ENCODE results near the gene ZNF473.
A peak's percentile ranks its signal among the peaks of the same experiment; 100 is the strongest.

Gene ZNF473

DNA sequence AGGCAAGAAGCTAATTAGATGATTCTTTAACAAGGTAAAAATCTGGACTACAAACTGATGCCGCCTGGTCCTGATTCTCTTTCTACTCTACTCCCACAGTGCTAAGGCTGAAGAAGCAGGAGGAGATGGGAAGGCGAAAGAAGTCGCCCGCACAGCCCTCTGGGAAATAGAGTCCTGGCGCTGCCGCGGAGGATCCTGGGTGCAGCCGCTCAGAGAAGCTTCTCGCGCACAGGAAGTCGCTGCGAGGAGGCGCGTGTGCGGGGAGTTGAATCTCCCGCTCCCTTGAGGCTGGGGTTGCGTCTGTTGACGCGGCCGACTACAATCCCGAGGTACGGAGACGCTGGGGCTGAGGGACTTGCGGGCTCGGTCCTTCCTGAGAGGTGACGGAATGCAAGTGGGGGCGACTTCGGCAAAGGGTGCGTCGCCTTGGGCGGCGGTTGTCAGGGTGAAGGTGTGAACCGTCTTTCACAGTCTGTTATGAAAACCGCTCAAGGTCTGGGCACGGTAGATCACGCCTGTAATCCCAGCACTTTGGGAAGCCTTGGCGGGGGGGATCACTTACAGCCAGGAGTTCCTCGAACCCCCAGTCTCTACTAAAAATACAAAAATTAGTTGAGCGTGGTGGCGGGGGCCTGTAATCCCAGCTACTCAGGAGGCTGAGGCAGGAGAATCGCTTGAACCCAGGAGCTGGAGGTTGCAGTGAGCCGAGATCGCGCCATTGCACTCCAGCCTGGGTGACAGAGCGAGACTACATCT, at the start of gene ZNF473:
Gene ZNF473, plus strand, starts transcription at position 212 of the 756 bp plus-strand sequence. CDS start 5,078 bp downstream, outside the sequence.
- peak; percentile 92 for DNase-seq

DNA sequence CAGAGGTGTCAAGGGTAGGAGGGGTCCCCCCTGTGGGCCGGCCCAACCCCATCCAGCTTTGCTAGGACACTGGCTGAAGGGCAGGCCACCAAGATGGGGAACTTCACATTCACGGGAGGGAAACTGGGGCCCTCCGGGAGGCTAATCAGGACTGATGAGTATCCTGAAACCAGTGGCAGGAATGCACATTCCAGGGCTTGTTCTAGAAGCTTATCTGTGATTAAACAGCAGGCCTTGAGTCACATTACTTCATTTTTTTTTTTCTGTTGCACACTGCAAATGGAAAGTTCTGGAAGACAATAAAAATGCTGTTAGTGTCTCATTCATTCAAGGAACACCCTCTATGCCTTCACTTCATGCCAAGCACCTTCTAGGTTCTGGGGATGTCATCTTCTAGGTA, 49.3 kb upstream of the ZNF473 start:
- DNase-seq, result no peak

DNA sequence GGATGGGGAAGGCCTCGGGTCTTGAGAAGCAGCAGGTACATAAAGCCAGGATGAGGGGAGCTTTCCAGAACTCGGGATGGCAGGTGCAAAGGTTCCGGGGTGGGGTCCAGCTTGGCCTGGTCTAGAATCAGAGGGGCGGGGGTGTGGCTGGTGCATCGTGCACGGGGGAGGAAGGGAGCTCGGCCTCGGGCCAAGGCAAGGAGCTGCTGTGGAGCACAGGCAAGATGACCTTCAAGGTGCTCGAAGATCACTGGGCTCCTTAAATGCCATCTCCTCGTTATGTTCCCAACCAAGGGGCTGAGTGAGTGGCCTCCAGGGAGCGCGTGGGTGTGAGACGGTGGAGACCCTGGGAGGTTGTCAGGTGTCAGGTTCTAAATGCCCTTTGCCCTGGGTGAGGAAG, 48.7 kb upstream of the ZNF473 start:
- DNase-seq, result no peak

DNA sequence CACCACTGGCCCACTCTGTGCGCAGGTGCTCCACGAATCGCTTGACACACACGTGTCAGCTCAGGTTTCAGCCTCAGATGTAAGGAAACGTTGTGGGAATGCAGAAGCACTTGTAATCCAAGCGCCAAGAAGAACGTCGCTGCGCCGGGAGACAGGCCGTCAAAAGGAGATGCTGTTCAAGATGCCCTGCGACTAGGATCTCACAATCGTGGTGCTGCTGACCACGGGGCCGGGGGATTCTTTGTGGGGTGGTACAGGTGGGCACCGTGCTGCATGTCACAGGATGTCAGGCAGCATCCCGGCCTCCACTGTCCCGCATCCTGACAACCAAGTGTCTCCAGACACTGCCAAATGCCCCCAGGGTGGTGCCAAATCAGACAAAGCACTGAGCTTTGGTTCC, 47.9 kb upstream of the ZNF473 start:
- no peak for DNase-seq

DNA sequence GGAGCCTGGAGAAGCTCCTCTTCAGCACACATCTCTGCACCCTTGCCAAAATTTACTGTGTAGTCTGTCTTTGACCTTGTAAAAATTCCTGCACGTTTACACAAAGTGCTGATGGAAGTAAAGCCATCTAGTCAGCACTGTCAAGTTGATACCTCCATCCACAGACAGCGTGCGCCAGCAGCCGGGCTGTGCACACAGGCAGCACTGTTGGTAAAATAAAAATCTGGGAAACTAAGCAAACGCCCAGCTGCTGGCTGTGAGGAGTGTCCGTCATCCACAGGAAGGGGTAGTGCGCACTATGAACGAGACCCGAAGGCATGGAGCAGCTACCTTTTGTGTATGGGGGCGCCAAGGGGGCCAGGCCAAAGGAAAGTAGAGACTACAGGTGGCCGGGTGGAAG, 47.5 kb upstream of the ZNF473 start:
- DNase-seq, result no peak

DNA sequence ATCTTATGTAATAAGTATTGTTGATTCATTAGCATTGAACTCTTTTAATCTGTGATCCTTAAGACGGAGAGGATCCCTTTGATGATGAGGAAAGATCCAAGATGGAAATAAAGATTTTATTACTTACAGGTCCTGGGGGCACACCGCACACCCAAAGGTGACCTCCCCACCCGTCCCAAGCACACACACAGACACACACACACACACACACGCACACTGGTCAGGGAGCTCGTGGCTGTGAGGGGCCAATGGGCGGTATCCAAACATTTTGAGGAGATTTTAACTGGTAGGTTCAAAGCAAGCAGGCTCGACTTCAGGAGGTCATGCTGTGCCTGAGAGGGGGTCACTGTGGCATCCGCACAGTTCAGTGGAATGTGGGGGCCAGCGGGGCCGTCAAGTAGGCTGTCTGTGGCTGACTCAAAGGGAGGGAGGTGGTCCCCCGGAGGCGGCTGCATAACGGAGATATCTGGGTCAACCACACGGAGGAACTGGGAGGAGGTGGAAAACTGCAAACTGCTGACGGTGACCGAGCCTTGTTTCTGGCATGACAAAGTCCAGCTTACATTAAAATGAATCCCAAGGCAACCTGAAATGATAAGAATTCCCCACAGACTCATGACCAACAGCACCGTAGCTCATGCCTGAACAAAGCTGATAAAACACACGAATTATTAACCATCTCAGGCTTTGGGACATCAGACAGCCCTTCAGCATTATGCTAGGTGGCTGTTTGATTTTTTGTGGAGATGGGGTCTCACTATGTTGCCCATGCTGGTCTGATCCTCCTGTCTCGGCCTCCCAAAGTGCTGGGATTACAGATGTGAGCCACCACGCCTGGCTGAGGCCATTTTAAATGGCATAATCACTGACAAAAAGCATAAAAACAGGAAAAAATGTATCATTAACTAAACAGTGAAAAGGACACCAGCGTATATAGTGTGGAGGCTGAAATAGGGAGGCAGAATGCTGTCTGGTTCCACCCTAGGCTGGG, 43.9 kb upstream of the ZNF473 start:
- DNase-seq, result no peak

DNA sequence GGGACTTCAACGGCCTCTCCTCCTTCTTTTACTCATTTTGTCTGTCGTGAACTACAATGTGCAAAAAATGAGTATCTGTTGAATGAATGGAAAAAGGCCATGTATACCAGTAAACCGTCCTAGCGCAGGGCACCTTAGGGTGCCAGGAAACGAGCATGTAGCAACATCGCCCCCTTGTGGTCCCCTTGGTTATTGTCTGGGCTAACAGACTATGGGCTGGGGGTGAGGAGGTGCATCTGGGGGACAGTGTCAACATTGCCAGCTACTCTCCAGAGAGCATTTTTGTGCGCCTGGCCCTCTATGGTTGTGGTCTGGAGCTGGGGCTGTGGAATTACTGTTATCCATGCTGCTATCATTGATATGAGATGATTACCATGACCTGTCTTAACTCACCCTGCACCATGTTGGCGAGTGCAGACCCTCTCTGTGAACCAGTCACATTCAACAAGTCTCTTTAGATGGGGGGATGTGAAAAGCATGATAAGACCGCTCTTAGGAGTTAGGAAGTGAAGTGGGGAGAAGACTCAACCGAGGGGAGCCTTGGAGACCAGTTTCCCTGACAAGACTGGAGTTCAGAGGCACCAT, 42.1 kb upstream of the ZNF473 start:
- peak; percentile 73 for DNase-seq

DNA sequence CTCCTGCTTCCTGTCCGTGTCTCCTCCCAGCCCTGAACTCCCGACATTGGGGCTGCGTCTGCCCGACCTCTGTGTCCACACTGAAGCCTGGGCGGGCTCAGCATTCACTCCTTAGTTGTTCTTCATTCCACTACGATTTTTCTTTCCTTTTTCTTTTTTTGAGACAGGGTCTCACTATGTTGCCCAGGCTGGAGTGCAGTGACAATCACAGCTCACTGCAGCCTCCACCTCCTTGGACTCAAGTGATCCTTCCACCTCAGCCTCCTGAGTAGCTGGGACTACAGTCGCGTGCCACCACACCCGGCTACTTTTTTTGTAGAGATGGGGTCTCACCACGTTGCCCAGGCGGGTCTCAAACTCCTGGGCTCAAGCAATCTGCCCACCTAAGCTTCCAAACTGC, 41.3 kb upstream of the ZNF473 start:
- no peak for DNase-seq

DNA sequence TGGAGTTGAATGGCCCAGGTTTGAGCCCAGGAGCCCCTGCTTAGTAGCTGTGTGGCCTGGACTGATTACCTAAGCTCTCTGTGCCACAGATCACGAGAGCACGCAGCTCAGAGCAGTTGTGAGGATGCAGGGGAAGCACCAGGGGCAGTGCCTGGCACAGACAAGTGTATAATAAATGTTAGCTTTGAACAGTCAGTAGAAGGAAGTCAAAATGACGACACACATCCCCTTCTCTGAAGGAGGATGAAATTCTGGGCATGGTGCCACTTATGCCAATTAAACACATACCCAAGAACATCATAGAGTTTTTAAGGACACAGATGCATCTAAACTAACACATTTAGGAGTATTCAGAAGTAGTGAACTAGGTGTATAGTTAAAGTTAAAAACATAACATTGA, 39.9 kb upstream of the ZNF473 start:
- DNase-seq, result no peak

DNA sequence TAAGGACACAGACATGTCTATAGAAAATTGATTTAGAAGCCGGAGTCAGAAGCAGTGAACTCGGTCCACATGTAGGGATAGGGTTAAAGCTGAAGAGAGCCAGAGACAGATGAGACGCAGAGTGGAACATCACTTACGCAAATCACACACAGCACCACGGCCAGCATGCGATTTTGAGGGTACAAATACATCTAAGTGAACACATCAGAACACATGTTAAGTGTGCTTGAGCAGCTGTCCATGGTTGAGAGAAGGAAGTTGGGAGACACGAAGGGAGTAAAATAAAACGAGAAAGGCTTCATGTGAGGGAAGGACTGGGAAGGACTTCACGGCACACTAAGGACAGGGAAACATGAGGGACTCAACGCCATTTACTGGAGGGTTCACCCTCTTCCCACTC, 39.5 kb upstream of the ZNF473 start:
- DNase-seq, result no peak

DNA sequence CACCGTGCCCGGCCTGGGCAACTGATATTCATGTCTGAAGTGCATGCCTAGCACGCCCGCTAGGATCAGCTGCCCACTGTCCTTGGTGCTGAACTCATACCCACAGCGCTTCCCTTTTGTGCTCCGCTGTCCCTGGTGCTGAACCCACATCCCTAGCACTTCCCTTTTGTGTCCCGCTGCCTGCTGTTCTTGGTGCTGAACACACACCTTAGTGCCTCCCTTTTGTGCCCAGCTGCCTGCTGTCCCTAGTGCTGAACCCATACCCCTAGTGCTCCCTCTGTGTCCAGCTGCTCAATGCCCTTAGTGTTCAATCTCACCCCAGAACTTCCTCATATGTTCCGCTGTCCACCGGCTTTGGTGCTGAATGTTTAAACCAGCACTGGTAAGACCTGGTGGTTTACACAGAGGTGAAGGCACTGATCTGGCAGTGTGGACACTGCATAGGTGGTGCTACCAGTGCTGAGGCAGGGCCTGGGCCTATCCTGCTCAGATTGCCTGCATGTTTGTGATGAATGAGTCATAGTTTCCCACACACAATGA, 38.6 kb upstream of the ZNF473 start:
- peak; percentile 66 for DNase-seq

DNA sequence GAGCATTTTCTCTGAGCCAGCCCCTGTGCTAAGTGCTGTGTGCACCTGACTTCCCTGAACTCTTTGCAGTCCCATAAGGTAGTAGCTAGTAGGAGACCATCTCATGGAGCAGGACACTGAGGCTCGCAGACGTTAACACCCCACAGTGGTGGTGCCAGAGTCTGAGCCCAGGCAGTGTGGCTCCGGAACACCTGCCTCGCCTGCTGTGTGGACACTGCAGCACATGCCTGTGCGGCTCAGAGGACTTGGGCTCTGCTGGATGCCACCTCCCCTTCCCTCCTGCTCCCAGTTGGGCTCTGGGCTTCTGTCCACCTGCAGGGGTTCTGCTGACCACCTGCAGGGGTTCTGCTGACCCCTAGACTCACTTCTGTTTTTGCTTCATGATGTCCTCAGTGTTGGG, 37.8 kb upstream of the ZNF473 start:
- no peak for DNase-seq

DNA sequence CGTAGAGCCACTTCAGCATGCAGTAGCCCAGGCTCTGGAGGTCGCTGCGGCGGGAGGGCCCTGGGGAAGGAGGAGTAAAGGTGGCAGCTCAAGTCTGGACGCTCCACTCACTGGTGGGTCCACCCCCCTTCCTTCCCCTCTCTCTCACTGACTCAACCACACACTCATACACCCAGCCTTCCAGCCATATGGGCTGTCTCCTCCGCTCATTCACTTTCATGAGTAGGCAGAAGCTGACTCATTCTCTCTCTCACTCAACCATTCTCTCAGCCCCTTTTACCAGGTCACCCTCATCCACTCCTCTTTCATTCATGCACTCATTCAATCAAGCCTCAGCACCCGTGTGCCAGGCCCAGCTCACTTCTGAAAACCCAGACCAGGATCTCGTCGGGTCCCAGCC, 37.4 kb upstream of the ZNF473 start:
- peak; percentile 14 for DNase-seq

DNA sequence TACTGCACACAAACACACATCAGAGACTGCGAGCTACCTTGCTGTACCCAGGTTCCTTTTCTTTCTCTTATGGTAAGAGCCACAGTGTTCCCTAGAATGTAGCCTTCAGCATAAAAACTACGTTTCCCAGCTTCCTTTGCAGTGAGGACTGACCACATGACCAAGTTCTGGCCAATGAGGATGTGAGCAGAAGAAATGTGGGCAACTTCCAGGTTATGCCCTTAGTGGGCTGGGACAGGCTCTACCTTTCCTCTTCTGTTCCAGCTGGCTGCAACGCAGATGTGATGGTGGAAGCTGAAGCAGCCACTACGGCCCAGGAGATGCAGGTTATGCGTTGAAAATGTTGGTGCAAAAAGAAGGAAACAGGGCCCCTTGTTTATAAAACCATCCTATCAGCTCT, 28.1 kb upstream of the ZNF473 start:
- DNase-seq, result no peak

DNA sequence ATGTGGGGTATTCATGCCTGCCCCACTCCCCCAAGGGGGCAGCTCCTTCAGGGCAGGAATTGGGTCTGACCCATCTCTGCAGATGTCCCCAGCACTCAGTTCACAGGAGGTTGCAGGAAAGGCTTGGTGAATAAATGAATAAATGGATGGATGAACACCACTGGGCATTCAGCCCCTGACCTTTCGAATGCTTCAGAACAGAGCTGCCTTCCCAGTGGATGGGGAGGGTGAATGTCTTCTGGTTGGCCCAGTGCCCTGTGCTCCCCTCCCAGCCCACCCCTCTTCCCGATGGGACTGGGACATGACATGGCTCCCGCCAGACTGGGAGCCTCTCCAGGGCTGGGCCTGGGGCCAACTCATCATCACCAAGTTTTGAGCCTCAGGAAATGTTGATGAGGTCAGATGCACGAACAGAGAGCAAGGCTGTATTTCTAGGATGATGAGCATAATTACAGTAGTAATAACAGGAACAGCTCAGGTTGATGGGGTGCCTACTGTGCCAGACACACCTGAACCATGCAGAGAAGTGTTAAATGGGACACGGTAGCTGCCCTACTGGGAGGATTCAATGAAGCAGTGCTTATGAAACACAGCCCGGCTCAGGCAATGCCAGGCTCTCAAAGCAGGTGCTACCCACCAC, 26.3 kb upstream of the ZNF473 start:
- no peak for DNase-seq

DNA sequence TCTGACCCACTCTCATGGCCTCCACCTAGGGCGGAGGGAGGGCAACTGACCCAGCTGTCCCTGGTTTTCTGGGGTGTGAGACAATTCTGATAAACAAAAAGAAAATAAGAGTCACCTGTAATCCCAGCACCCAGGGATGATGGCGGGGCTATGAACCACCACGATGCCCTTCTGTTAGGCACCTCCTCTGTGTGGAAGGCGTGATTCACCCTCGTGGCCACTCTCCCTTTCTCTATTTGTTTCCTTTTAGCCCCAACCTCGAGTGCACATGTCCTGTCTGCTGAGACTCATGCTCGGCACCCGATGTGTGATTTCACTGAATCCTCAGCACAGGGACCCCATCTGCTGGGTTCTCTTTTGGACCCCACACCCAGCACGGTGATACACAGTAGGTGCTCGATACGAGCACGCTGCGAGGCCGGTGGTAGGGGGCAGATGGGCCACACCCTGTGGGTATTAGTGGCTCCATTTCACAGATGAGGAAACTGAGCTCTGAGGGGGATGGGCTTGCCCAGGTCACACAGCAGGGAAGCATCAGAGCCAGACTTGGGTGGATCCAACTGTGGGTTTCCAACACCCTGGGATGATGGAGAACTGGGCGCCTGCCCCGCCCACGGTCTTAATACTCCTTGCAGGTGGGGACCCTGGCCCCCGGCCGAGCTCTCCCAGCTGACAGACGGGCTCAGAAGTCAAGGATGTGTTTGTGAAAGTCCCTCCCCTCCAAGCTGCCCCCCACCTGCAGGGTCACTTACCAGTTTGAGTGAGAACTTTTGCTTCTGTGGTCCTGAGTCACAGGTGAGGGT, 25.6 kb upstream of the ZNF473 start:
- DNase-seq, result no peak

DNA sequence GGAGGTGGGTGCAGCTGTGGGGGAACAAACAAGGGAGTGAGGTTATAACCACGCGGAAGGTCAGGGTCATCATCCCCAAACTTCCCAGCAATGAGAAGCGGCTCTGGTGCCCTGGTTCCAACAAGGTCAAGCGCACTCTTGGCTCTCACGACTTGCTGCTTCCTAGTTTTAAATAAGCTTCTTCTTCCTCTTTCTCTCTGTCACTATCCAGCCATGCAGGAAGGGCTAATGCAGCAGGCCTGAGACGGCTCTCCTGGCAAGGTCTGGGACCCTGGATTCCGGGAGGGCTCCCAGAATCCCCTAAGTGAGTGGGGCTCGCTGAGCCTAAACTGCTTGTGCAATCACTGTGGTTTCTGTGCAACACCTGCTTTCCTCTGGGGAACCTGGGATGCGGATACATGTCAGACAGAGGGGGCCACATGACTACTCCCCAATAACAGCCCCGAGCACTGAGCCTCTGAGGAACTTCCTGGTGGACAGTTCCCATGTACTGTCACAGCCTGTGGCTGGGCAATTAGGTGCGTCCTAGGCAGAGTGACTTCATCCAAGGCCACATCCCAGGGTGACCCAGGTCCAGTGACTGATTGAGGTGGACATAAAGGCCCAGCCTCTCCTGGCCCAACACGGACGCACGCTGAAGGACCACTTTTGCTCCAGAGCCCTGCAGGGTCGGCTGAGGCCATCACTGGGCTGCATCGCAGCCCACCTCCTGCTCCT, 24.8 kb upstream of the ZNF473 start:
- DNase-seq, result no peak

DNA sequence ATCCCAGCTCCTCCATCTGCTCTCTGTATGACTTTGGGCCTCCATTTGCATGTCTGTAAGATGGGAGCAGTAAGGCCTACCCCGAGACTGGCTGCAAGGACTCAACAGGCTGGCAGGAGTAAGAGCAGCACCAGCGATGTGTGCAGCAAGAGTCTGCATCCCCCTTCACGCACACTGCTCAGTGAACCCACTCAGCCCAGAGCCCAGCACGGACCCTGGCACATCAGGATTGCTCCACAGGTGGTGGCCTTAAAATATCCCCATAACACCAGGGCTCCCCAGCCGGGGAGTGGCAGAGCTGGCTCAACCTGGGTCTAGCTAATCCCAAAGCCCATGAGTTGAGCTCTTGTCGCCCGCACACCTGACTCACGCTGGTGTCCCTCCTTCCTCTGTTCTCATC, 24.0 kb upstream of the ZNF473 start:
- no peak for DNase-seq

DNA sequence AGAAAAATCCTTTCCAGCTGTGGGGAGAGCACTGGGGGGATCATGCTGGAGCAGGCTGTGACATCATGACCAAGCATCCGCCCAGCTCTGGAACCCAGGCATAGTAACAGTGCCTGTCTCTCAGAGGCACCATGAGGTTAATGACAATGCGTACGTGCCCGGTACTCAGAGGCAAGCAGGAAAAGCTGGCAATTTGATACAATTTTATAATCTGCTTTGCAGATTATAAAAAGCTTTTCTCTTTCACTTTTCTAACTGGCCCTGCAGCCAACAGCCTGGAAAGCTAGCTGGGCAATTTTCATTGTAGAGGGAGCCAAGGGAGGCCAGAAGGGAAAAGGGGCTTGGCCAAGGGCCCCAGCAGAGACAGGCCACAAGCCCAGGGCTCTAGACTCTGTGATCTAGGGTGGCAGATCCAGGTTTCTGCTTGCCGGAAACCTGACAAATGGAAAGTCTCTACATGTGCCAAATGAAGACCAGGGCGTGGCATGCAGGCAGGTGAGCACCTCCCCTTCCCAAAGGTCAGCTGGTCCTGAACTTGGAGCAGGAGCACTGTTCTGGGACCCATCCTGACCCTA, 23.3 kb upstream of the ZNF473 start:
- DNase-seq, result no peak

DNA sequence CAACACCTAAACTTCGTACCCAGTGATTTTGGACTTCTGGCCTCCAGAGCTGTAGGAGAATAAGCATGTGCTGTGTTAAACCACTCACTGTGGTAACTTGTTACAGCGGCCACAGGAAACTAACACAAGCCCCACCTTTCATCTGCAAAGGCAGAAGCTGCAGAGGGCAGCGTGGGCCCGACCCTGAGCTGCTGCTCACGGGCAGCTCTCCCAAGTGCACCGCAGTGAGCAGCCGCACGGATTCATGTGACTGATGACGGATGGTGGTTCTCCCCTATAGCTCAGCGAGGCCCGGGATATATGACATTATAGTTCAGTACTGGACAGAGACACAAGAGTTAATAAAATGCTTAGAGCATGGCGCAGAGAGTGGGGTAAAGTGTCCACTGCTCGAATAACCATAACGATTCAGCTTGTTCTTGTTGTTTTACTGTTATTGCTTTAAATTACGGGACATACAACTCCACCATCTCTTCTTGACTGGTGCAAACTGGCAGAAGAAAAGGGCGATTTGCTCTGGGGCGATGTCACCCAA, 22.5 kb upstream of the ZNF473 start:
- DNase-seq, result no peak

Data from stimulated activated naive CD4-positive, alpha-beta T cell treated with Interleukin-2 at 50 U/mL for 16 hours (primary cell).